WI38 (cell line): ENCODE results near the gene SRBD1.

ENCODE experiments used
- H3K4me3 ChIP-seq: 2 replicates; pipeline ENCODE4 v1.5.1; 2011; ENCODE audit warnings: low read depth, mild to moderate bottlenecking, control low read depth, low read length
- TF ChIP-seq, protein P1 (sequence below): IDR thresholded peaks from 2 replicates; pipeline ENCODE4 v1.5.1; 2012; ENCODE audit warnings: low read depth, mild to moderate bottlenecking, control low read depth, low read length

The SRBD1 gene

DNA sequence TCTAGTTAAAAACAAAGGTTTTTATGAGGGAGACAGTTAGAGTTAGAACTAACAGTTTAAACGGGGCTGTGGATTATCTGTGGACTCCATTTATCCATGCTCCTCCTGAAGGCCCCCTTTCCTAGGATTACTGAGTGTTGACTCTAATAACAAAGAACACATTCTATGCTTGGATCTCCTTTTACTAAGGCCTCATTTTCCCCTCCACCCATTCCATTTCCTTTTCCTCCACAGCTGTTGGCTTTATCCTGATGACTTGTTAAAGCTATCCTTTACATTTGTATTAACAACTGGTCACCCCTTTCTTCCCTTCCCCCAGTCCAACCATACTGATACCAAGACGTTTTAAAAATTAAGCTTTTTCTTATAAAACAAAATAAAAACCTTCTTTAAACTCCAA is 220.6 kb downstream of the SRBD1 start:
- no peak overlapping the region for H3K4me3 ChIP-seq
- TF ChIP-seq, protein P1, sequence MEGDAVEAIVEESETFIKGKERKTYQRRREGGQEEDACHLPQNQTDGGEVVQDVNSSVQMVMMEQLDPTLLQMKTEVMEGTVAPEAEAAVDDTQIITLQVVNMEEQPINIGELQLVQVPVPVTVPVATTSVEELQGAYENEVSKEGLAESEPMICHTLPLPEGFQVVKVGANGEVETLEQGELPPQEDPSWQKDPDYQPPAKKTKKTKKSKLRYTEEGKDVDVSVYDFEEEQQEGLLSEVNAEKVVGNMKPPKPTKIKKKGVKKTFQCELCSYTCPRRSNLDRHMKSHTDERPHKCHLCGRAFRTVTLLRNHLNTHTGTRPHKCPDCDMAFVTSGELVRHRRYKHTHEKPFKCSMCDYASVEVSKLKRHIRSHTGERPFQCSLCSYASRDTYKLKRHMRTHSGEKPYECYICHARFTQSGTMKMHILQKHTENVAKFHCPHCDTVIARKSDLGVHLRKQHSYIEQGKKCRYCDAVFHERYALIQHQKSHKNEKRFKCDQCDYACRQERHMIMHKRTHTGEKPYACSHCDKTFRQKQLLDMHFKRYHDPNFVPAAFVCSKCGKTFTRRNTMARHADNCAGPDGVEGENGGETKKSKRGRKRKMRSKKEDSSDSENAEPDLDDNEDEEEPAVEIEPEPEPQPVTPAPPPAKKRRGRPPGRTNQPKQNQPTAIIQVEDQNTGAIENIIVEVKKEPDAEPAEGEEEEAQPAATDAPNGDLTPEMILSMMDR = no peak

DNA sequence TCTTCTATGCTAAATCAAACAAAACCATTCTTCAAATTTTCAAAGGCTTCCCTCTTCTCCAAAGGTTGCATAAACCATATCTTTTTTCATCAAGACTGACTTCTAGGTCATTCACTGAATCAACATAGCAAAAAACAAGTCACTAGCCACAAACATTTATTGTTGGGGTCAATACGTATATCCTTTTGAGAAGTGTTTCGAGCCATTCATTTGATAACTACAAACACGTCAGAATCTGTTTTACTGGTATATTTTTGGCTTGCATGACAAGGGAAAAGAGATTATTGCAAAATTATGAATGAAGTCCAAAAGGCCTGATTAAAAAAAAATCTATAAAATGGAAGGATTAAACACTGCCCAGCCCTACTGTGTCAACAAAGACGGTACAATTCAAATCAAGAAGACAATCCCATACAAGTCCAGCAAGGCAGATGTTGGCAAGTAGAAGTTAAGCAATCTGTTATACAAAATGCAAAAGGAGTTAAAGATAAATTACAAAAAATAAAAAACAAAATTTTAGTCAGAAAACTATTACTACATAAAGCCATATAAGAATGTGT is 222.4 kb downstream of the SRBD1 start:
- TF ChIP-seq, protein P1 = no peak
- H3K4me3 ChIP-seq = no peak overlapping the region

DNA sequence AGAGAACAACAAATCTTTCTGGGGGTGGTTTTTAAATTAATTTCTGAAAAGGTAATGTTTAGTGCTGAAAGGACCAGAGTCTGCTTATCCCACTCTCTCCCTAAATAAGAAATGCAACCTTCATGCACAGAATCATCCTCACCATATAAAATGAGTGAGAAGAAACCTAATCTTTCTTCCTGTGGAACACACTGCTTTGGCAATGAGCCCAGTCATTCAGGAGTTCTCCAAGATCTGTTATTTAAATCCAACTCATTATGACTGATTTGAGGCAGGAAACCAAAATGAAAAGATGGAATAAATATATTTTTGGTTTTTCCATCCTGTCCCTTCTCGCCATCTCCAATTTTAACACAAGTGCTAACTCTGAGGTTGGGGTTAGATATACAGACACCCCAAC is 228.3 kb downstream of the SRBD1 start:
- H3K4me3 ChIP-seq = no peak overlapping the region
- TF ChIP-seq, protein P1 = no peak

- no peak overlapping the region for H3K4me3 ChIP-seq
- TF ChIP-seq, protein P1 = no peak
Observed at GRCh38 chr2:45380131-45380836, 230.8 kb downstream of the SRBD1 start.

DNA sequence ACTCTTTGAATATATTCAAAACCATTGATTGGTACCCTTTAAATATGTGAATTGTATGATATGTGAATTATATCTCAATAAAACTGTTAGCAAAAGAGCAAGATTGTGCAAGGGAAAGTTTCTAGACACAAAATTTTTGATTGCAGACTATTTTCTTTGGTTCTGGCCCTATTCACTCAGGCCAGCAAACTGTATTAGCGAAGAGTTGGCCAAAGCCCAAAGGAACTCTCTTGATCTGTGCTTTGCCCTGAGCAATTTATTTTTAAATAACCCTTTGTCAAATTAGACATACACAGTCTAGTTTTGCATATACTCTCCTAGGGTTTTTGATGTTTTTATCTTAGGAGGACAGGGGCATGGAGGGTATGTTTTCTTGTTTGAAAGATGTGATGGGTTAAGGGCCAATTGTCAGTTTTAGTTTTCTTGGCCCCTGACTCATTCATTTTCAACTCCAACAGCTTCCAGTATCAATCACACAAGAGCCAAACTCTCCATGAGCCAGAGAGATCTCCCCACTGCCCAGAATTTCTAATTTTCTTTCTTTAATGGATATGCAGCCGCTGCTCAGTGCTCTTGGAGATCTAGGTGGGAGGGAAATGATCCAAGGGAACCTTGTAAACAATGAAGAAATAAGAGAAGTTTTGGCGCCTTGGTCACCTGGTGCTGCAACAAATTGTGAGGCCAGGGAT is 231.5 kb downstream of the SRBD1 start:
- H3K4me3 ChIP-seq = no peak overlapping the region
- TF ChIP-seq, protein P1 = no peak

- TF ChIP-seq, protein P1 = no peak
- H3K4me3 ChIP-seq = no peak overlapping the region
Observed at GRCh38 chr2:45373534-45373933, 237.5 kb downstream of the SRBD1 start.

GRCh38 chr2:45370369-45370768 is 240.7 kb downstream of the SRBD1 start:
- TF ChIP-seq, protein P1 = no peak
- no peak overlapping the region for H3K4me3 ChIP-seq
